PC-3 (cell line): ENCODE measurements around the gene CFAP97D2.

Experiments used
- CTCF ChIP-seq: fragments of 300-600 bp; sonication (generic); conservative IDR thresholded peaks from 2 replicates; pipeline ENCODE4 v1.5.1; 2017; ENCODE audit warnings: antibody characterized with exemption, low read depth, mild to moderate bottlenecking, low read length
- EZH2 ChIP-seq: fragments of 300-600 bp; sonication (generic); IDR thresholded peaks from one replicate; pipeline ENCODE4 v1.6.1; 2017; ENCODE audit warnings: antibody characterized with exemption, mild to moderate bottlenecking, low read length; ENCODE audit not compliant: unreplicated experiment
- EZH2phosphoT487 ChIP-seq: fragments of 300-600 bp; sonication (generic); IDR thresholded peaks from 2 replicates; pipeline ENCODE4 v1.6.1; 2018; ENCODE audit warnings: mild to moderate bottlenecking, antibody characterized with exemption, low read length, borderline replicate concordance

DNA sequence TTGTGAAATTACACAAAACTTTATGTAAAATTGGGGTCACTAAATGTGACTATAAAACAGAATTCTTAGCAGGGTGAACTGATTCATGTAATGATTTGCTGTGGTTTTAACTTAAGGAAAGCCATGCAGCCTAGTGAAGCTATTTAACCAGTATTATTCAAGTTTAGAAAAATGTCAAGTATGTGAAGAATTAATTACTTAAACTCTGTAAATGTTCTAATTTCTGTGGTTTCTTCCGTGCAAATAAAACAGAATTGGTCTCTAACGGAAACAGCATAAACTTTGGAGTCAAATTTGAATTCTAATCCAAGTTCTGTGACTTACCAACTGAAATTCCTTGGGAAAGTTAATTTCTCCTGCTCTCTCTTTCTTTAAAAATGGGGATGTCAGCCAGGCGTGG is 69.0 kb downstream of the CFAP97D2 start:
- TF ChIP-seq EZH2 (no peak), CTCF (no peak), EZH2phosphoT487 (no peak)
